PC-9 (cell line): ENCODE results near the gene PSMB1.

Source experiments
- CTCF ChIP-seq: fragments of 200-600 bp; sonication (generic); conservative IDR thresholded peaks from 2 replicates; pipeline ENCODE4 v1.6.1; 2017; ENCODE audit warnings: mixed run types, antibody characterized with exemption, mild to moderate bottlenecking, moderate library complexity
- EZH2 ChIP-seq: fragments of 200-600 bp; sonication (generic); IDR thresholded peaks from 2 replicates; pipeline ENCODE4 v1.8.0; 2017; ENCODE audit warnings: antibody characterized with exemption, low read depth

GRCh38 chr6:170542031-170542719 lies 10.9 kb downstream of the PSMB1 start:
- TF ChIP-seq CTCF, result no peak
- no peak for TF ChIP-seq EZH2
